Ovary (tissue), 3 donors: ENCODE results near the gene D2HGDH.

Source experiments
- POLR2A ChIP-seq: fragments of 450-650 bp; IDR thresholded peaks from one replicate; pipeline ENCODE4 v1.6.1; 2017; ENCODE audit warnings: antibody characterized with exemption, mild to moderate bottlenecking, moderate library complexity
- TF ChIP-seq, protein P1 (sequence below), 3 donors: fragments of 450-650 bp in 2 of 3; fragments of 200-600 bp in 1 of 3; IDR thresholded peaks; one replicate each; pipeline versions ENCODE4 v1.5.1 to v1.8.0; 2016 to 2022; ENCODE audit warnings: antibody characterized with exemption in 3 of 3, mild to moderate bottlenecking in 1 of 3
- donor health status: DM: no; HTN: no; CAD: no.

DNA sequence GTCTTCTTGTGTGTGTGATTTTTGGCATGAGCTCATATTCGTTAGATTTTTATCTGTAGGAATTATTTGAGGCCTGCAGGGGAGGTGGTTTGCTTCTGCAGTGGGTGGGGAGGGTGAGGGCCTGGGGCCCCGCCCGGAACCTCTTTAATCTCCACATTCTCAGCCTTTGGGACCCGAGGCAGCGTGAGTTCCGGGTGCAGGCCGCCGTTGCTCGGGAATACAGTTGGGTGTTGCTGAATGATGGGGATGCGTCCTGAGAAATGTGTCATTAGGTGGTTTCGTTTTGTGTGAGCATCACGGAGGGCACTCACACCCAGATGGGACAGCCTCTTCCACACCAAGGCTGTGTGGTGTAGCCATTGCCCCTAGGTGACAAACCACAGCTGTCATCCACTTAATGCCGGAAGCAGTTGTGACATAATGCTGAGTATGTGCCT is 28.5 kb downstream of the D2HGDH start:
- TF ChIP-seq, protein P1, sequence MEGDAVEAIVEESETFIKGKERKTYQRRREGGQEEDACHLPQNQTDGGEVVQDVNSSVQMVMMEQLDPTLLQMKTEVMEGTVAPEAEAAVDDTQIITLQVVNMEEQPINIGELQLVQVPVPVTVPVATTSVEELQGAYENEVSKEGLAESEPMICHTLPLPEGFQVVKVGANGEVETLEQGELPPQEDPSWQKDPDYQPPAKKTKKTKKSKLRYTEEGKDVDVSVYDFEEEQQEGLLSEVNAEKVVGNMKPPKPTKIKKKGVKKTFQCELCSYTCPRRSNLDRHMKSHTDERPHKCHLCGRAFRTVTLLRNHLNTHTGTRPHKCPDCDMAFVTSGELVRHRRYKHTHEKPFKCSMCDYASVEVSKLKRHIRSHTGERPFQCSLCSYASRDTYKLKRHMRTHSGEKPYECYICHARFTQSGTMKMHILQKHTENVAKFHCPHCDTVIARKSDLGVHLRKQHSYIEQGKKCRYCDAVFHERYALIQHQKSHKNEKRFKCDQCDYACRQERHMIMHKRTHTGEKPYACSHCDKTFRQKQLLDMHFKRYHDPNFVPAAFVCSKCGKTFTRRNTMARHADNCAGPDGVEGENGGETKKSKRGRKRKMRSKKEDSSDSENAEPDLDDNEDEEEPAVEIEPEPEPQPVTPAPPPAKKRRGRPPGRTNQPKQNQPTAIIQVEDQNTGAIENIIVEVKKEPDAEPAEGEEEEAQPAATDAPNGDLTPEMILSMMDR (IDR thresholded peaks at IDR 0.05) = no peak
- no peak for TF ChIP-seq POLR2A
